ENCODE measurements around the gene PRDM13.
A peak's percentile ranks its signal among the peaks of the same experiment; 100 is the strongest.
"Not testable (repeated sequence)": the region's sequence is repeated elsewhere in the genome, so short reads cannot be mapped to it uniquely, and the experiment has no call there.

Gene PRDM13

DNA sequence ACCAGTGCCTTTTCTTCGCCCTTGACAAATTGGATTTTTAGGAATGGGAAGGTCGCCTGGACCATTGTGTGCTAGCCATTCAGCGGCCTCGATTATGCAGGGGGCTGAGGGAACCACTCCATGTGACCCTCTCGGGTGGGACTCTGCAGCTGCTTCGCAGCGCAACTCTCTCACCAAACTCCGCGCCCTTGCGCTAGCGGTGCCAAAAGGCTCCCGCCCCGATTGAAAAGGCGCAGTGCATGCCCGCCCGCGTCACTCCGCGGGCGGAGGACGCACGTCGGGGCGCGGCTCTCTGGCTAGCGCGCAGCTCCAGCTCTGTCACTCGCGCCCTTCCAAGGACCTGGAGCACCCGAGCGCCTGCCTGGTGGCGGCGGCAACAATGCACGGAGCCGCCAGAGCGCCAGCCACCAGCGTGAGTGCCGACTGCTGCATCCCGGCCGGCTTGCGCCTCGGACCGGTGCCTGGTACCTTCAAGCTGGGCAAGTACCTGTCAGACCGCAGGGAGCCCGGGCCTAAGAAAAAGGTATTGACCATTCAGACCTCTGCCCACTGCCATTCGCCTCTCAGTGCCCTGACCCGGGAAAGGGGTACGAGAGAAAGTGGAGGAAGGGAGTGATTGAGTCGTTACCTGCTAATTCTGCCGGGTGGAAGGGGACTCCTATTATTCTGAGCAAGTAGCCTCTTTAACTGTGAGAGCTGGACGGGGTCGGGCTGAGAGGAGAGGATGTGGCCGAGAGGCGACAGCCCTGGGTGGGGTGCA is at the start of gene PRDM13:
PRDM13 (plus strand) TSS at position 178 of the 760 bp plus-strand sequence; CDS start at position 380, 202 bp downstream.
- DNase-seq: no peak

DNA sequence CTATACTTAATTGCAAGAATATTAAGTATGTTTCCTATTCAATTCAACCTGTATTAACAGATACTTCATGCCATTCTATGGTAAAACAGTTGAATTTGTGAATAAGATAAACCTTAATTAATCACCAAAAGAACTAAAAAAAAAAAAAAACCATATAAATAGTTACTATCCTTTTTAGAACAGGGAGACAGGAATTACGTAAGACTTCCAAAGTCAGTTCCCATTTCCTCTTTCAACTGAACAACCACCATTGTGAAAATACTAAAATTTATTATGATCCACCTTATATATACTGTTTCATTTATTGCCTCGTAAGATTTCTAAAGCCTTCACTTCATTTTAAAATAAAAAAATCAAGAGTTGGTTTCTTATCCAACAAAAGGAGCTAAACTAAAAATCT is 47.6 kb upstream of the PRDM13 start:
- DNase-seq: no peak

DNA sequence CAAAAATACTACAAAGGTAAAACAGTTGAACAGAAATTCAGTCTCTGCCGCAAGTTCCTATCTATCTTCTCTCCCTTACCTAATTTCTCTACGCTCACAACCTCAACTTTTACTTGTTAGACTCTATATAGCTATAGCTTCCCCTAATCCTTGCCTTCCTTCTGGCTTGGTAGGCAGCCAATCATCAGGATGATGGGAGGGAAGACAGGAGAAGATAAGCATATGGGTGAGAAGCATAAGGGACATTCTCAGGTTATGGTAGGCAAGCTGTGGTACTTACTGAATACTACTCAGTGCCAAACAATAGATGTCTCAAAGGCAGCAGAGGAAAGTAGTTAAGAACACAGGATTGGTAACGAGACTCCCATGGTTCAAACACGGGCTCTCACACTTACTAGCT is 46.0 kb upstream of the PRDM13 start:
- no peak for DNase-seq

DNA sequence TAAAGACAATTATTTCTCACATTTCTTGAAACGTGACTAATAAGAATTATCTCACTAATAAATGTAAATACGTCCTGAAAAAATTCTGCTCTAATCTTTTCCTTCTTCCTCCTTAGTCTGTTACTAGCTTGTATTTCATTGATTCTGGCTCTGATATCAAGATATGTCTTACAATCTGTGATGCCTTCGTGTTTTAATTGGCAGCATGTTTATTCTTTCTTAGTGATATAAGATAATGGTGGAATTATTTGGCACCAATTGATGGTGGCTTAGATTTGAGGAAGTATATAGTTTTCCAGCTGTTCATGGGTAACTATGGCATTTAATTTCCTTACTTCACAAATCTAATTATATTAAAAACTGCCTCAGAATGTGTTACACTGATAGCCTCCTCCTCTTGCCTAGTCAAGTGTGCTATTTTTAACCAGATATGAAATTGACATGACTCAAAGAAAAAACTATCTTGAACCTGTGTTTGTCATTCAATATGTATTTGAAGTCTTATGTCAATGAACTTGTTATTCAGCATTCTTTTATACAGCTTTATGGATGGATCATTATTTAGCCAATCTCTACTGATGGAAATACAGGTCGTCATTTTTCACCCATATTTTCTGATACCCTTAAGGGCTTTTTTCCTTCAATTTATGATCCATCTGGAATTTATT is 43.4 kb upstream of the PRDM13 start:
- DNase-seq: no peak

DNA sequence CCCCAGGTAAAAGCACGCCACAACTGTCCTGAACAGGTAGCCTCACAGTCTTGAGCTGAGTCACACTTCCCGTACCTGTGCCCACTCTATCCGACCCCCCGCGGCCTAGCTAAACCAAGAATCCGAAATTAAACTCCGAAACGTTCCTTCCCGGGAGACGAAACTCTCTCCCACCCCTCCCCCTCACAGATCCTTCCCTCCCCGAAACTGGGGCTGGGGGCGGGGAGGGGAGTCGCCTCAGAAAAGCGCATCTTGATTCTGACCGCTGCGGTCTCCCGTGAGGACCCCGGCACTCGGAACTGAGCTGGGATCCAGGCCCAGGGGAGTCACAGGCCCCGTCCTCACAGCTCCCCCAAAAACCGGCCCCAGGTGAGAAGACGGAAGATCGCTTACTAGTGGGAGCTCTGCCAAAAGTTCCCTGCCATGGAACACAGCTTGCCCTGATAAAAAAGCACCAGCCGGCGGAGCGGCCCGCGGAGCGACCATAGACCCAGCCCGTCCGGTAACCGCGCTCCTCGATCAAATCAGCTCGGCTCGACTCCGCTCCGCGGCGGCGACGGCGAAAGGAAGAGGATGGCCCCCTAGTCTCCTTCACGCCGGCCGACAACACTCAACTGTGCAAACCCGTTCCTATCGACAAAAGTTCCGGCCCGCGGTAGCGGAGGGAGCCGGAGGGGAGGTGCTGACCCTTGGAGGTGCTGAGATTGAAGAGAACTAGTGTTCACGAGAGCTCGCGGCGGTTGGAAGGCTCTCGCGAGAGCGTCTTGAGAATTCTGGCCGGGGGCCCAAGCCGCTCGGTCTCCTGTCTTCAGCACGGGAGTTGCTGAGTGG is 38.3 kb upstream of the PRDM13 start, which contains the start of gene CCNC:
CCNC (minus strand) TSS at position 558 of the 831 bp plus-strand sequence; CDS start at position 425, 133 bp downstream.
- peak; percentile 76 to 82 (median 82) for DNase-seq

DNA sequence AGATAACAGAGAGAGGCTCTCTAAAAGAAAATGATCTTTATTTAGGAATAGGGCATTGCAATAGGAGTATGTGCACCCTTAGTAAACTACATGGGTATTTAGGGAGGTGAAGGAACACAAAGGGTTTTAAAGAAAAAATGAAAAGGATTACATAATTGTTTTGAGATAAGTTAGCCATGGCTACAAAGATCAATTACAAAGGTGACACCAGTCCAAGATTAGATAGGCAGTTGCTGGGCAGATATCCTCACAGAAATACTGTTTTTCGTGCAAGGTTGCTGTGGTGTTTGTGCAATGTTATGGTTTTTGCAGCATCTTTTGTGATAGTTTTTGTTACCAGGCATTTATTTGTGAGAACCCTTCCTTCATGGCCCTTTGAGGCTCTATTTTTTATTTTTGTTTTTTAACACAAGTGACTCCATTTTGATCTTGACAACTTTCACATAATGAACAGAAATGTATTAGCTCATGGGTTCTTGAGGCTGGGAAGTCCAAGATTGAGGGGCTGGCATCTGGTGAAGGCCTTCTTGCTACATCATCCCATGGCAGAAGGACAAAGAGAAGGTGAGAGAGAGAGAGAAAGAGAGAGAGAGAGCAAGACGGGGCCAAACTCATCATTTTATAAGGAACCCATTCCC is 32.5 kb upstream of the PRDM13 start:
- no peak for DNase-seq

DNA sequence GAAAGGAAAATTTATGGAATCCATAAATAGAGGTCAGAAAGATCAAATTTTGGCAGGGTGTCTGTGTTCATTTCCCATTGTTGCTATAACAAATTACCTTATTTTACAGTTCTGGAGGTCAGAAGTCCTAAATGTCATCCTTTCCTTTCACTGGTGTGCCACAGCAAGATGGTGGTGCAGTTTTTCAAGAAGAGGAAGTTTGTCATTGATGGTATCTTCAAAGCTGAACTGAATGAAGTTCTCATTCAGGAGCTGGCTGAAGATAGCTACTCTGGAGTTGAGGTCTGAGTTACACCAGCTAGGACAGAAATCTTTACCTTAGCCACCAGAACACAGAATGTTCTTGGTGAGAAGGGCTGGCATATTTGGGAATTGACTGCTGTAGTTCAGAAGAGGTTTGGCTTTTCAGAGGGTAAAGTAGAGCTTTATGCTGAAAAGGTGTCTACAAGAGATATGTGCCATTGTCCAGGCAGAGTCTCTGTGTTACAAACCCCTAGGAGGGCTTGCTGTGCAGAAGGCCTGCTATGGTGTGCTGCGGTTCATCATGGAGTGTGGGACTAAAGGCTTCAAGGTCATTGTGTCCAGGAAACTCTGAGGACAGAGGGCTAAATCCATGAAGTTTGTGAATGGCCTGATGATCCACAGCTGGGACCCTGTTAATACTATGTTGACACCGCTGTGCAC is 30.9 kb upstream of the PRDM13 start:
- no peak for DNase-seq

DNA sequence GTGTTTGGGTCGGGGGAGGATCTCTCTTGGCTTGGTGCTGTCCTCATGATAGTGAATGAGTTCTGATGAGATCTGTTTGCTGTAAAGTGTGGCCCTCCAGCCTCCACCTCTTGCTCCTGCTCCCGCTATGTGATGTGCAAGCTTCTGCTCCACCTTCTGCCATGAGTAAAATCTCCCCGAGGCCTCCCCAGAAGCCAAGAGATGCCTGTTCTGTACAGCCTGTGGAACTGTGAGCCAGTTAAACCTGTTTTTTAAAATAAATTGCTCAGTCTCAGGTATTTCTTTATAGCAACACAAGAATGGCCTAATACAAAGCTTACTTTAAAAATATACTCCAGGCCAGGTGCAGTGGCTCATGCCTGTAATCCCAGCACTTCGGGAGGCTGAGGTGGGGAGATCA is 26.9 kb upstream of the PRDM13 start:
- no peak for DNase-seq

DNA sequence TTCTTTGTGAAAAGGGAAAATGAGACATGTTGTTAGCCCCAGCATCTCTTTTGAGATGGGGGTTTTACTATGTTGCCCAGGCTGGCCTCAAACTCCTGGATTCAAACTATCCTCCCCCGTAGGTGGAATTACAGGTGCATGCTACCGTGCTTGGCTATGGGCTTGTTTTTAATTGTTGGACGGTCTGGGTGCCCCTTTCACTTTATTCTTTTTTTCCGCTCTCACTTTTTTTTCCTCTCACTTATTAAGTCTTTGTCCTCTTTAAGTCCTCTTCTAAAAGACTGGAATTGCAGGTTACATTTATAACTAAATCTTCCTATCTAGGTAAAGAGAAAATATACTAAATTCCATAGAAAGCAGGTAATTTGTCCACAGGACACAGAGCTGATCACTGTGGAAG is 18.8 kb upstream of the PRDM13 start:
- no peak for DNase-seq

DNA sequence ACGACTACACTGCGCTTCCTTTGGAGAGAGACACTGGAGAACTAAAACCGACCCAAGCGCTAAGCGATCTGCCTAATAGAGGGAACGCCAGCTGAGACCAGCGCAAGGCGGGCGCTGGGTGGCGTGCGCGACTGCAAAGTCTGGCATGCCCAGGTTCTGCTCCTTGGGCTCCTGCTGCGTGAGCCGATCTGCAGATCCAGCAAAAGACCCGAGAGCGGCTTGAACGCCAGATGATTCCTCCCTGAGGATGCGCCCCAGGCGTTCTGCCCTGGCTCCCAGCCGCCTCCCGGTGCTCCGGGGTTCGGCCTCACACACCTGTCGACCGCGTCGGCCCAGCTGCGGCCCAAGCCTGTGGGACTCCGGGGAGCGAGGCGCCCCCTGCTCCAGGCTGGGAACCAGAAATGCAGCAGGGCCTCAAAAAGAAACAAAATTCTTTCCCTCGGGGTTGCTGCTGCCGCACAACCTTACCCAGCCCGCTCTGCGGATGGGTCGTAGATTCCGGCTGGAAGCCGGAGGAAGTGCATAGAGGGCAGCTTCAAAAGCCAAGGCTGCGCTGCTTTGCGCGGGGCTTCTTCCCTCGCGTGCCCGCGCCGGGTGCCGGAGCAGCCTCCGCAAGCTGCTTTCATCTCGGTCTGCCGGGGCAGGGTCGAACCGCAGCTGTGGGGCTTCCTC is 17.9 kb upstream of the PRDM13 start:
- DNase-seq: peak in 3 of 4 experiments; percentile 23 to 59 (median 46)

DNA sequence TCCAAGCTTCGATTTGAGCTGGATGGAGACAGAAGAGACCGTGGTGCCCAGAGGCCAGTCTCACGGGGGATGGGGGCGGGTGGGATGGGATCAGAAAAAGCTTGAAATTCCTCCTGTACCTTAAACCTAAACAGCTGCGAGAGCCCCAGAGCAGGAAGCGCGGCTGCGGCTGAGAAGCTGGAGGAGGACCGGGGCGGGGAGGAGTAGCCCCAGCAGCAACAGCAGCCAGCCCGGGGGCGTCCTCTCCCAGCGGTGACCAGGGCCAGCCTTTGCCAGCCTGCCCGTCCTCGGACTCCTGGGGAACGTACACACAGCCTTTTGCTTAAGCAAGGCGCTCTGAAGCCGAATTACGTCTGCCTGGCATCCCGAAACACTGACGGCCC is 17.4 kb upstream of the PRDM13 start:
- no peak for DNase-seq

DNA sequence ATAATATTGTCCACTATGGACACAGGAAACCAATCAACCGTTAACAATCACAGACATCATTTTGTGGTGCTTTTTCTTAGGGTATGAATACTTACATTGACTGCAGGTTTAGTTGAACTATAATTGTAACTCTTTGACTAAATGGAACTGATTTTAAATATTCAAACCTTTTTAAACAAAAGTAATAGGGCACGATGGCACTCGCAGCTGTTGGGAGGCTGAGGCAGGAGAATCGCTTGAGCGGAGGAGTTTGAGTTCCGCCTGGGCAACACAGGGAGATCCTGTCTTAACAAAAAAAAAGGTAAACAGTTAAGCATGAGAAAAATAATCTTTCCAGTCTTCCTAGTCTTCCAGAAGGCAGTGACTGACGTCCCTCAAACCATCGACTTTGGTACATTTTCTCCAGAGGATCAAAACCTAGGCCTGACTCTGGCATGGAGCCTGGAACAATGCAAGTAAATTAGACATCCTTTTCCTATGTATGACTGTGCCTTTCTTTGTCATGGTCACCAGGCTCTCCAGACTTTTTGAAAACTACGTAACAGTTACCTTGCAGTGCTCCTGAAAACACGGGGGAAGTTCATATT is 16.6 kb upstream of the PRDM13 start:
- DNase-seq: no peak

DNA sequence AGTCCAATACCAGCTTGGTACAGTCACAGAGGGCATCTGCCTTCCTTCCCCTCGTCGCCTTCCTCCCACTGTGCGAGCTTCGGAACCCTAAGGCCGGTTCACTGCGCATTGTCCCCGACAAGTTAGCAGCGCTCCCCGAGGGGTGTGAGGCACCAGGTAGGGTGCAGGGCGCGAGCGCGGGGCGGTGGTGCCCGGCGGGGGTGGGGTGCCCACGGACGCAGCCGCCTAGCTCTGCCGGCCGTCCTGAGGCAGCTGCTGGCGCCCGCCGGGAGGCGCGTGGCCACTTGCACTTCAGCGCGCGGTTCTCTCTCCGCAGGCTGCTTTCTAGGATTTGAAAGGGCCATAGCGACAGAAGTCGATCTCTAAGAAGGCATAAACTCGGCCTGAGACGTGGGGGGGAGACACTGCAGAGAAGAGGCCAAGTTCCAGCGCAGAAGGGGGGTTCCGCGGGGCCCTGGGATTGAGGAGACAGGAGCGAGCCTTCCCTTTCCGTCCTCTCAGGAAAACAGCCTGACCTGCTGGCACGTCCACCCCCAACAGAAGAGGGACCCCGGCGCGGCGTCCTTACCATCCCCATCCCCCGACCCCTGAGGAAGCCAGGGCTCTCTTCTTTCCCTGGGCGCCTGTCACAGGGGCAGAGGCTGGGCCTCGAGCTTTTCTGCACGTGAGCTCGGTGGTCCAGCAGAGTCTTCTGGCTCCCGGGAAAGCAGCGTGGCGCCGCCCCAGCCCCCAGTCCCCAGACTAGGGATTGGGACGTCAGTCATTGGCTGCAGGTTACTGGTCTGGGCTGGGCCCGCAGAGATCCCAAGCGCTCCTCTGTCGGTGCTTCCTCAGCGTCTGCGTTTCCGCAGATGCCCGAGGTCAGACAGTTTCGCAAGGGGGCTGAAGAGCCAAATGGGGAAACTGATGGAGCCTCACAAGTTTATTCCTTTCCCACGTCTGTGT is 15.6 kb upstream of the PRDM13 start:
- DNase-seq: no peak

DNA sequence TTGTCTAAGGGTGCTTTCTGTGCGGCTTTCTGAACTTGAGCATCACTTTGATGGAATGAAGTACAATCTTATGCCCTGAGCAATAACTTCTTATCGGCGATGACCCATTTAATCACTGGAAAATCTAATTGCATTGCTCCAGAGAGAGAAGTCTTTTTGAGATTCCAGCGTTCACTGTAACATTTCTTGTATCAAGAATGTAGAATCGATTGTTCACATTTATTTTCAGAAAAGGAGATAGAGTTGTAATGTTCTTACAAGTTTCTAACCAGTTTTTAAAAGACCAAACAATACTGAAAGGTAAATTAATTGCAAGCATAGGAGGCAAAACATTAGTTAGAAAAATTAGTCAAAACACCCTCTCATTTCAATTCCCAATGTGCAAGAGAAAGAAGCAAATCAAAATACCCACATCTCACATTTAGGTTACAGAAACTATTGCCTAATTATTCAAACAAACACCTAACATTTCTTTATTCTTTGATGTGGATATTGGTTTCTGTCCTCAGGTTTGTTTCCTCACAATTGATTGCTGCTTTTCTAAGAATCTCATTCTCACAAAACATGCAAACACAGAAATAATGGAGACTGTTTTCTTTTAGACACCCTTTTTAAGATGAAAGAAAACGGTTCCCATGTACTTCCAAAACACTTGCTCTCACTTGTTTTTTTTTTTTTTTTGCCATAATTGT is 14.8 kb upstream of the PRDM13 start:
- DNase-seq: no peak

DNA sequence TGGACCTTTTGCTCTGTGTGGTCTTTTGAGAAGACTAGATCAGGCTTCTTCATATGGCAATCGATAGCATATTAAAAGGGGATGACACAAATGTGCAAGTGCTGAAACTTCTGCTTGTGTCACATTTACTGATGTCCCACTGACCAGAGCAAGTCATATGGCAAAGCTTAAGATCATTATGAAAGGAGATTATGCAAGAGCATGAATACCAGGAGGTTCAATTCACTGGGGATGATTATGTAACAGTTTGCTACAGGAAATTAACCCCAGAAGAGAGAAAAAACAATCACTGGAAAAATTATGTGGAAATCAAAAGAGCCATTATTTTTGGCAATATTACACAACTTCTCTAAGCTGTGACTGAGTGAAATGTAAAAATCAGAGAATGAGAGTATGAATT is 13.7 kb upstream of the PRDM13 start:
- DNase-seq: no peak

DNA sequence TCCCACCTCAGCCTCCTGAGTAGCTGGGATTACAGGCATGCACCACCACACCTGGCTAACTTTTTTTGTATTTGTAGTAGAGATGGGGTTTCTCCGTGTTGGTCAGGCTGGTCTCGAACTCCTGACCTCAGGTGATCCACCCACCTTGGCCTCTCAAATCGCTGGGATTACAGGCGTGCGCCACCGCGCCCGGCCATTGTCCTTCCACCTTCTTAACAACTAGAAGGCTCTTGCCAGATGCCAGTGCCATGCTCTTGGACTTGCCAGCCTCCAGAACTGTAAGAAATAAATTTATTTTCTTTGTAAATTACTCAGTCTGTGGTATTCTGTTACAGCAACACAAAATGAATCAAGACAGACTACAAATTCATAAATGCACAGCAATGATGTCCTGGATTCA is 11.9 kb upstream of the PRDM13 start:
- DNase-seq: not testable (repeated sequence)

DNA sequence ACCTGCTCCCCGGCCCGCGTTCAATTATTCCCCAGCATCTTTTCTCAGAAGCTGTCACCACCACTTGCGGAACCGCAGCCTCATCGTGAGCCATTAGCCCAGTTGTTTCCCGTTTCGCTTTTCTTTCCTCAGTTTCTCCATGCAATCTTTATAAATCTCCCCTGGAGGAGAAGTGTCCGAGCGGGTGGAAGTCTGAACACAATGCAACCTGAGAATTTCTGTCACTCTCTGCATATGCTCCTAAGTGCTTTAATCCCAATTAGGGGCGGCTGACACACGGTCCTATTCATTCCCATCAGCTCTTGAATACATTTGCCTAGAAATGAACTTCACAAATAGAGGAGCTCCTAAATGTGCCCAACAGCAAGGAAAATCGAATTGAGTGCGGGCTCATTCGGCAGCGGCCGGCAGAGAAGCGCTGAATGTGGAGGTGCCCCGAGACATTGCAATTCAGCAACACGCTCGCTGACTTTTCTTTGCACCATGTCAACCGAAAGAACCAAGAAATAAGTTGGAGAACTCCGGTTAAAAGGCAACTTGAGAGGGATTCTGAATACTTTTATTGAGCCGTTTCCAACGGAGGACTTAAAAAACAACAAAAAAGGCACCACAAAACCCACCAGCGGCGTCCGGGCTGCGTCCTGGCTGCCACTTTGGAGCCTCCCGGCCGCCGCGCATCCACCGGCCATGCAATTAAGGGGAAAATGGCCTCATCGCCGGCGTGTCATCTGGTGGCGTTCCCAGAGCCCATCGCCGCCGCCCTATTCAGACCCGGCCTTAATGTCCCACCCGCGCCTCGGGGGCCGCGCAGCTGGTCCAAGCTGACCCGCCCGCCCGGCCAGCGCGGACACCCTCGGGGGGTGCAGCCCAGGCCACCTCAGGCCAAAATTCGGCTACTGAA is 3.9 kb upstream of the PRDM13 start:
- no peak for DNase-seq

DNA sequence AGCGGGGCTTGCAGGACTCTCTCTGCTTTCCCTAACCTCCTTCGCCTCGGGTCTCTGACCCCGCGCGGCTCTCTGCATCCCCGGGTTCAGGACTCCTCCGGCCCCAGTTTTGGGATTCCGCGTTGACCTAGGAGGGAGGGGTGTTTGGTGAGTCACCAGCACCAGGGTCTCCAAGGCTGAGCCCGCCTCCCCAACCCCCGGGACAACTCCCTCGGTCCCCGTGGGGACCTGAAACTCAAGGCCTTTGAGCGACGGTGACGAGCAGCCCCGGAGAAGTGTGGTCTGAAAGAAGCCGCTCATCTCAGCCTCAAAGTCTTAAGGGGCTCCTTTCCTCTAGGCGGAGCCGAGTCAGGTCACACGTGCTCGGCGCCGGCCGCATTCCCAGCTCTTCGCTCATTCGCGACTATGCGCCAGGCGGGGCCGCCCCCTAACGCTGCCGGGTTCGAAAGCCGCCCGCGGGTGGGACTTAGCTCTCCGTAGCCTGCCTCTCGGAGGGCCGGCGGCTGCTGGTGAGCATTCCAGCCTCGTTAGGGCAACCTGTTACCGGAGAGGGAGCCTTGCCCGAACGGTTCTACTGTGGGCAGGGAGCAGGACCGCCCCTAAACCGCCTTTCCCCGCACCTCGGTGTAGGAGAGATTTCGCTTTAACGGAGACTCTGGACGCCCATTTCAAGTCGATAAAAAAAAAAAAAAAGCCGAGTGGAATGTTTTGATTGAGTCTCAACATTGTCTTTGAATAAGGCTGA is 3.0 kb upstream of the PRDM13 start:
- no peak for DNase-seq

All from activated naive CD4-positive, alpha-beta T cell (primary cell).